Cerebellar cortex (tissue), 1 donor: Measurements from ENCODE around the gene WNT8A.
"Not testable (repeated sequence)": the region's sequence is repeated elsewhere in the genome, so short reads cannot be mapped to it uniquely, and the experiment has no call there.

Experiments used
- DNase-seq: peaks from one replicate; pipeline ENCODE4 v3.0.0-alpha.2; 2015; ENCODE audit warnings: low spot score

The WNT8A gene

GRCh38 chr5:138083702-138084101, at the start of gene WNT8A:
Gene WNT8A, plus strand, starts transcription at chr5:138084033. Its CDS starts 95 bp downstream, at chr5:138084128.
- no peak for DNase-seq

- peak; percentile 96 for DNase-seq
These were observed 48.0 kb upstream of the WNT8A start for GRCh38 chr5:138035605-138036537.

GRCh38 chr5:138037271-138037670, 46.6 kb upstream of the WNT8A start:
- DNase-seq = no peak

GRCh38 chr5:138037907-138038633, 45.8 kb upstream of the WNT8A start:
- DNase-seq = no peak

- DNase-seq = no peak
These were observed 45.0 kb upstream of the WNT8A start for GRCh38 chr5:138038826-138039225.

GRCh38 chr5:138045283-138045682, 38.5 kb upstream of the WNT8A start:
- not testable (repeated sequence) for DNase-seq

GRCh38 chr5:138051441-138052296, 32.2 kb upstream of the WNT8A start:
- DNase-seq = no peak

GRCh38 chr5:138052718-138053117, 31.1 kb upstream of the WNT8A start:
- not testable (repeated sequence) for DNase-seq

GRCh38 chr5:138053554-138053953, 30.3 kb upstream of the WNT8A start:
- DNase-seq = no peak

- DNase-seq = no peak
These were observed 29.6 kb upstream of the WNT8A start for GRCh38 chr5:138054206-138054605.

GRCh38 chr5:138054847-138055558, 28.8 kb upstream of the WNT8A start:
- peak; percentile 94 for DNase-seq

GRCh38 chr5:138064526-138064925, 19.3 kb upstream of the WNT8A start:
- DNase-seq = no peak

- no peak for DNase-seq
These were observed 18.7 kb upstream of the WNT8A start for GRCh38 chr5:138065102-138065501.

- no peak for DNase-seq
These were observed 15.9 kb upstream of the WNT8A start for GRCh38 chr5:138067945-138068344.

- DNase-seq = peak; percentile 59
These were observed 14.9 kb upstream of the WNT8A start for GRCh38 chr5:138068742-138069600.

GRCh38 chr5:138070026-138070425, 13.8 kb upstream of the WNT8A start:
- DNase-seq = not testable (repeated sequence)

- DNase-seq = peak; percentile 84
These were observed 6.7 kb upstream of the WNT8A start for GRCh38 chr5:138077064-138077696.

GRCh38 chr5:138078006-138078643, 5.7 kb upstream of the WNT8A start:
- no peak for DNase-seq

GRCh38 chr5:138082033-138082432, 1.8 kb upstream of the WNT8A start:
- no peak for DNase-seq
